ENCODE data around the gene KHDC1. TPM values are rescaled to one million over a fixed set of nuclear protein-coding genes. Genes with fewer than 3 reads are reported as not detected.
"Not testable (repeated sequence)": the region's sequence is repeated elsewhere in the genome, so short reads cannot be mapped to it uniquely, and the experiment has no call there.

Gene KHDC1
- total RNA-seq, 1 donor, result 4.0 TPM

DNA sequence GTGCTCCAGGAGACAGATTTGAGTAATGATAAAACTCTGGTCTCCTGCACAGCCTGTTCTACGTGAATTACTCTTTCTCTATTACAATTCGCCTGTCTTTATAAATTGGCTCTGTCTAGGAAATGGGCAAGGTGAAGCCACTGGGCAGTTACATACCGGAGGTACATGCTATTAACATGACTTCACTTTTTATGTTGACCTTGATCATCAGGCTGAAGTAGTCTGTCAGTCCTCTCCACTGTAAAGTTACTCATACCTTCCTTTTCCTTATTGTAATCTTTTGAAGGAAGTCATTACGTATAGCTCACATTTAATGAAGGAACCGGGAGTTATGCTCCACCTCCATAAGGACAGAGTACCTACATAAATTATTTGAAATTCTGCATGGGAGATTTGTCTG lies 19.9 kb upstream of the KHDC1 start:
- Histone ChIP-seq H3K4me2 (ENCODE audit: insufficient read depth, low read length) (no peak overlapping the region), H4K20me1 (ENCODE audit: insufficient read depth, low read length) (no peaks in the 10 kb centered on the region), H2AFZ (ENCODE audit: low read length) (no peak overlapping the region), H3K4me3 (ENCODE audit: insufficient read depth, low read length) (no peak overlapping the region), H3K79me2 (ENCODE audit: insufficient read depth, low read length) (peaks cover 3% of the 10 kb centered on the region), H3K27me3 (ENCODE audit: insufficient read depth, low read length) (no peaks in the 10 kb centered on the region), H3K9me3 (ENCODE audit: low read depth, low read length) (no peaks in the 10 kb centered on the region), H3K27ac (ENCODE audit: low read depth, low read length) (no peak overlapping the region), H3K36me3 (ENCODE audit: insufficient read depth, low read length) (peaks cover 3% of the 10 kb centered on the region), H3K4me1 (ENCODE audit: insufficient read depth, low read length) (peaks cover 3% of the 10 kb centered on the region)
- no peak for DNase-seq (ENCODE audit: insufficient read length, low spot score, missing footprints)
- TF ChIP-seq, protein P1, sequence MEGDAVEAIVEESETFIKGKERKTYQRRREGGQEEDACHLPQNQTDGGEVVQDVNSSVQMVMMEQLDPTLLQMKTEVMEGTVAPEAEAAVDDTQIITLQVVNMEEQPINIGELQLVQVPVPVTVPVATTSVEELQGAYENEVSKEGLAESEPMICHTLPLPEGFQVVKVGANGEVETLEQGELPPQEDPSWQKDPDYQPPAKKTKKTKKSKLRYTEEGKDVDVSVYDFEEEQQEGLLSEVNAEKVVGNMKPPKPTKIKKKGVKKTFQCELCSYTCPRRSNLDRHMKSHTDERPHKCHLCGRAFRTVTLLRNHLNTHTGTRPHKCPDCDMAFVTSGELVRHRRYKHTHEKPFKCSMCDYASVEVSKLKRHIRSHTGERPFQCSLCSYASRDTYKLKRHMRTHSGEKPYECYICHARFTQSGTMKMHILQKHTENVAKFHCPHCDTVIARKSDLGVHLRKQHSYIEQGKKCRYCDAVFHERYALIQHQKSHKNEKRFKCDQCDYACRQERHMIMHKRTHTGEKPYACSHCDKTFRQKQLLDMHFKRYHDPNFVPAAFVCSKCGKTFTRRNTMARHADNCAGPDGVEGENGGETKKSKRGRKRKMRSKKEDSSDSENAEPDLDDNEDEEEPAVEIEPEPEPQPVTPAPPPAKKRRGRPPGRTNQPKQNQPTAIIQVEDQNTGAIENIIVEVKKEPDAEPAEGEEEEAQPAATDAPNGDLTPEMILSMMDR (IDR thresholded peaks at IDR 0.05; ENCODE audit: extremely low read depth, low read depth, low read length), result no peak

DNA sequence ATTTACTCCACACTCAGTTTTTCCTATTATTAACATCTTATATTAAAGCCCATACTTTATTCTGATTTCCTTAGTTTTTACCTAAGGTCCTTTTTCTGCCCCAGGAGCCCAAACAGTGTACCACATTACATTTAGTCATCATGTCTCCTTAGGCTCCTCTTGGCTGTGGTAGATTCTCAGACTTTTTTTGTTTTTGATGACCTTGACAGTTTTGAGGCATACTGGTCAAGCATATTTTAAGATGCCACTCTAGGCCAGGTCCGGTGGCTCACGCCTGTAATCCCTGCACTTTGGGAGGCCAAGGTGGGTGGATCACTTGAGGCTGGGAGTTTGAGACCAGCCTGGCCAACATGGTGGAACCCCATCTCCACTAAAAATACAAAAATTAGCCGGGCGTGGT lies 18.7 kb upstream of the KHDC1 start:
- DNase-seq (ENCODE audit: insufficient read length, low spot score, missing footprints); H3K36me3 ChIP-seq (ENCODE audit: insufficient read depth, low read length); H3K4me2 ChIP-seq (ENCODE audit: insufficient read depth, low read length); H2AFZ ChIP-seq (ENCODE audit: low read length); H4K20me1 ChIP-seq (ENCODE audit: insufficient read depth, low read length); H3K27ac ChIP-seq (ENCODE audit: low read depth, low read length); H3K4me1 ChIP-seq (ENCODE audit: insufficient read depth, low read length); H3K9me3 ChIP-seq (ENCODE audit: low read depth, low read length); H3K79me2 ChIP-seq (ENCODE audit: insufficient read depth, low read length); H3K4me3 ChIP-seq (ENCODE audit: insufficient read depth, low read length); H3K27me3 ChIP-seq (ENCODE audit: insufficient read depth, low read length): not testable (repeated sequence)

DNA sequence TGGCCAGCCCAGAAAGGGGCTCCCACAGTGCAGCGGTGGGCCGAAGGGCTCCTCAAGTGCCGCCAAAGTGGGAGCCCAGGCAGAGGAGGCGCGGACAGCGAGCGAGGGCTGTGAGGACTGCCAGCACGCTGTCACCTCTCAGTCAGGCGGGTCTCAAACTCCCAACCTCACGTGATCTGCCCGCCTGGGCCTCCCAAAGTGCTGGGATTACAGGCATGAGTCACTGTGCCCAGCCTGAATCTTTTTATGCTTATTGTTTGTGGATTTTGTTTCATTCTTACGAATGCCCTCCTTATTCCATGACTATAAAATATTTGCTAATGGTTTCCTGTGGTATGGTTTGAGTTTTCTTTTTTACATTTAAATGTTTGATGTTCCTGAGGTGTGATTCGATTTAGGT lies 6.3 kb upstream of the KHDC1 start:
- H3K4me3 ChIP-seq (ENCODE audit: insufficient read depth, low read length); H3K36me3 ChIP-seq (ENCODE audit: insufficient read depth, low read length); H3K79me2 ChIP-seq (ENCODE audit: insufficient read depth, low read length); H3K27ac ChIP-seq (ENCODE audit: low read depth, low read length); DNase-seq (ENCODE audit: insufficient read length, low spot score, missing footprints); H3K4me1 ChIP-seq (ENCODE audit: insufficient read depth, low read length); H3K4me2 ChIP-seq (ENCODE audit: insufficient read depth, low read length); H3K27me3 ChIP-seq (ENCODE audit: insufficient read depth, low read length); H3K9me3 ChIP-seq (ENCODE audit: low read depth, low read length); H2AFZ ChIP-seq (ENCODE audit: low read length); H4K20me1 ChIP-seq (ENCODE audit: insufficient read depth, low read length): not testable (repeated sequence)

DNA sequence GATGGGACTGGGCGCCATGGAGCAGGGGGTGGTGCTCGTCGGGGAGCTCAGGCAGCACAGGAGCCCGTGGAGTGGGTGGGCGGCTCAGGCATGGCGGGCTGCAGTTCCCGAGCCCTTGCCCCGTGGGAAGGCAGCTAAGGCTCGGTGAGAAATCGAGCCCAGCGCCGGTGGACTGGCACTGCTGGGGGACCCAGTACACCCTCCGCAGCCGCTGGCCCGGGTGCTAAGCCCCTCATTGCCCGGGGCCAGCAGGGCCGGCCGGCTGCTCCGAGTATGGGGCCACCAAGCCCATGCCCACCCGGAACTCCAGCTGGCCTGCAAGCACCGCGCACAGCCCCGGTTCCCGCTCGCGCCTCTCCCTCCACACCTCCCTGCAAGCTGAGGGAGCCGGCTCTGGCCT lies 5.9 kb upstream of the KHDC1 start:
- H3K27ac ChIP-seq (ENCODE audit: low read depth, low read length); H4K20me1 ChIP-seq (ENCODE audit: insufficient read depth, low read length); H3K79me2 ChIP-seq (ENCODE audit: insufficient read depth, low read length); H3K4me3 ChIP-seq (ENCODE audit: insufficient read depth, low read length); DNase-seq (ENCODE audit: insufficient read length, low spot score, missing footprints); H3K9me3 ChIP-seq (ENCODE audit: low read depth, low read length); H3K4me2 ChIP-seq (ENCODE audit: insufficient read depth, low read length); H3K36me3 ChIP-seq (ENCODE audit: insufficient read depth, low read length); H2AFZ ChIP-seq (ENCODE audit: low read length); H3K4me1 ChIP-seq (ENCODE audit: insufficient read depth, low read length); H3K27me3 ChIP-seq (ENCODE audit: insufficient read depth, low read length): not testable (repeated sequence)

DNA sequence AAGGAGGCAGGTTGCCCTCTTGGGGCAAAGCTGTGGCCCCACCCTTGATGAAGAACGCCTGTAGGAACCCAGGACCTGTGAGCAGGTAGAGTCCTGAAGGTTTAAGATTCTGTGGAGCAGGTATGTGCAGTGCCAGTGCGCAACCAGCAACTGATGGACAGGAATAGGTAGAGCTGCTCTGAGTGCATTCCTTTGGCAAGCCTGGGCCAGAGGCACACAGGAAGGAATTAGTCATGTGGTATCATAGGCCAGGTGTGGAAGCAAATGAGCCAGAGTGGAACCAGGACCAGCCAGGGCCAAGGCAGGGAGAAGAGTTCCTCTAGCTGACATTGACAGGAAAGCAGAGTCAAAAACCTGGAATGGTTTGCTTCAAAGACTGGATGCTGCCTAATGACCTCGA lies 1.4 kb upstream of the KHDC1 start:
- H3K36me3 ChIP-seq (ENCODE audit: insufficient read depth, low read length), result no peaks in the 10 kb centered on the region
- H3K27ac ChIP-seq (ENCODE audit: low read depth, low read length), result no peak overlapping the region
- H2AFZ ChIP-seq (ENCODE audit: low read length), result no peak overlapping the region
- H3K4me2 ChIP-seq (ENCODE audit: insufficient read depth, low read length), result peak overlapping the region; percentile 84
- TF ChIP-seq, protein P1 (IDR thresholded peaks at IDR 0.05; ENCODE audit: extremely low read depth, low read depth, low read length), result no peak
- H3K4me1 ChIP-seq (ENCODE audit: insufficient read depth, low read length), result peaks cover 14% of the 10 kb centered on the region
- H3K79me2 ChIP-seq (ENCODE audit: insufficient read depth, low read length), result peaks cover 2% of the 10 kb centered on the region
- DNase-seq (ENCODE audit: insufficient read length, low spot score, missing footprints), result no peak
- no peaks in the 10 kb centered on the region for H4K20me1 ChIP-seq (ENCODE audit: insufficient read depth, low read length)
- H3K4me3 ChIP-seq (ENCODE audit: insufficient read depth, low read length), result no peak overlapping the region
- no peaks in the 10 kb centered on the region for H3K27me3 ChIP-seq (ENCODE audit: insufficient read depth, low read length)
- H3K9me3 ChIP-seq (ENCODE audit: low read depth, low read length), result no peaks in the 10 kb centered on the region
